ENCODE measurements around the gene ST6GALNAC1. TPM values are rescaled to one million over a fixed set of nuclear protein-coding genes. Genes with fewer than 3 reads are reported as not detected.

The ST6GALNAC1 gene
- total and polyA plus RNA-seq, 2 of the 13 experiments (the other 11 are each of a cell fraction or from before 2014, with no cell fraction given): not detected

DNA sequence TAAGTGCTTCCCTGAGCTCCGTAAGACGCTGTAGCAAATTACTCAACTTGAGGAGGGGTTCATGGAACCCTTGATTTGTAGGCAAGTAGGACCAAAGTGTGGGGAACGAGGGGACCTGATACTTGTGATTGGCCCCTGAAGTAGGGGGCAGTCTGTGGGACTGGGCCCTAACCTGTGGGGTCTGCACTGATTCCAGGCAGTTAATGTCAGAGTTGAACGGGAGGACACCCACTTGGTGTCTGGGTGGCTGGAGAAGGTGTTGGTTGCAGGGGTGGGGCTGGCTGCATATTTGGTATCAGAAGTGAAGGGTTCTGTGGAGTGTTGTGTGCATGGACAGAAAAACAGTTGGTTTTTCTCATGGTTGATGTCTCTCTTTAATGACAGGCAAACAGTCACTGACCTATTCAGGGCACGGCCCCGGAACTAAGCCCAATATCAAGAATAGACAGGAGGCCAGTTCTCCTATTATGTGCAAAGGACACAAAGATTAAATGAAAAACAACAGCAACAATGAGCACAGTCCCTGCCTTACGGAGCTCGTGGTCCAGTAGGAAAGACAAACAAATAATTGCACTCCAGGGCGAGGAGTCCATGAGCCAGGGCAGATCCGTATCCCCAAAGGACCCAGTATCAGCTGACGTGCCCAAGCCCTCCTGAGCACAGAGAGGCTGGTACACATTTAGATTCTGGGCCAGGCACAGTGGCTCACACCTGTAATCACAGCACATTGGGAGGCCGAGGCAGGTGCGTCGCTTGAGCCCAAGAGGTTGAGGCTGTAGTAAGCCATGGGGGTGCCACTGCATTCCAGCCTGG, 48.0 kb upstream of the ST6GALNAC1 start (continued):
- TF ChIP-seq MXI1 (IDR thresholded peaks at IDR 0.05; ENCODE audit: borderline replicate concordance, low read depth, low read length): no peak; the same call in 2 of the 3 replicates
- TF ChIP-seq ZNF572 (CRISPR knock-in tag; IDR thresholded peaks at IDR 0.05): no peak
- TF ChIP-seq ZMYM2 (CRISPR knock-in tag; IDR thresholded peaks at IDR 0.05): peak; percentile 63; the same call in 1 of the 2 replicates
- TF ChIP-seq IKZF4 (CRISPR knock-in tag; IDR thresholded peaks at IDR 0.05; ENCODE audit: borderline replicate concordance, low read depth, not compliant biosample characterization): no peak
- TF ChIP-seq RBFOX2 (IDR thresholded peaks at IDR 0.05; ENCODE audit: low read depth, low read length): no peak
- TF ChIP-seq ZNF710 (CRISPR knock-in tag; IDR thresholded peaks at IDR 0.05; ENCODE audit: borderline replicate concordance): peak; percentile 87; the same call in 1 of the 2 replicates
- peak; percentile 31; the same call in 1 of the 2 replicates for TF ChIP-seq FOXJ3 (CRISPR knock-in tag; IDR thresholded peaks at IDR 0.05; ENCODE audit: borderline replicate concordance)
- peak; percentile 97 for TF ChIP-seq SAP130 (CRISPR knock-in tag; IDR thresholded peaks at IDR 0.05; ENCODE audit: low read depth)
- TF ChIP-seq NONO (IDR thresholded peaks at IDR 0.05): no peak
- TF ChIP-seq NONO (CRISPR knock-in tag; conservative IDR thresholded peaks at IDR 0.05): peak; percentile 56
- TF ChIP-seq ZNF703 (CRISPR knock-in tag; IDR thresholded peaks at IDR 0.05; ENCODE audit: borderline replicate concordance): no peak
- TF ChIP-seq USF2 (IDR thresholded peaks at IDR 0.05; ENCODE audit: low read depth, low read length): no peak
- peak; percentile 47; the same call in 1 of the 2 replicates for TF ChIP-seq USF2 (CRISPR knock-in tag; IDR thresholded peaks at IDR 0.05; ENCODE audit: borderline replicate concordance)
- TF ChIP-seq PLRG1 (conservative IDR thresholded peaks at IDR 0.05): no peak
- TF ChIP-seq, protein P1, sequence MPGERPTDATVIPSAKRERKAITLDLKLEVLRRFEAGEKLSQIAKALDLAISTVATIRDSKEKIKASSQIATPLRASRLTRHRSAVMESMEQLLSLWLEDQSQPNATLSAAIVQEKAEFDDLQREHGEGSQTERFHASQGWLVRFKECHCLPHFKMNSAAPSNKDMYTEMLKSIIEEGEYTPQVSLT (CRISPR knock-in tag; IDR thresholded peaks at IDR 0.05; ENCODE audit: borderline replicate concordance, low read depth): no peak
- TF ChIP-seq ZSCAN12 (CRISPR knock-in tag; IDR thresholded peaks at IDR 0.05): no peak
- TF ChIP-seq CHD2 (IDR thresholded peaks at IDR 0.05; ENCODE audit: low read depth, low read length): no peak
- no peak for TF ChIP-seq ATRX (CRISPR knock-in tag; IDR thresholded peaks at IDR 0.05; ENCODE audit: borderline replicate concordance)
- no peak for TF ChIP-seq PCBP2 (optimal IDR thresholded peaks at IDR 0.05; ENCODE audit: low read depth, low read length, poor library complexity, severe bottlenecking)
- TF ChIP-seq ZNF225 (CRISPR knock-in tag; IDR thresholded peaks at IDR 0.05): no peak
- TF ChIP-seq ZSCAN9 (CRISPR knock-in tag; IDR thresholded peaks at IDR 0.05; ENCODE audit: borderline replicate concordance): 0 out of 2 replicates have a peak, but pooled peaks have one; percentile 49
- TF ChIP-seq, protein P2, sequence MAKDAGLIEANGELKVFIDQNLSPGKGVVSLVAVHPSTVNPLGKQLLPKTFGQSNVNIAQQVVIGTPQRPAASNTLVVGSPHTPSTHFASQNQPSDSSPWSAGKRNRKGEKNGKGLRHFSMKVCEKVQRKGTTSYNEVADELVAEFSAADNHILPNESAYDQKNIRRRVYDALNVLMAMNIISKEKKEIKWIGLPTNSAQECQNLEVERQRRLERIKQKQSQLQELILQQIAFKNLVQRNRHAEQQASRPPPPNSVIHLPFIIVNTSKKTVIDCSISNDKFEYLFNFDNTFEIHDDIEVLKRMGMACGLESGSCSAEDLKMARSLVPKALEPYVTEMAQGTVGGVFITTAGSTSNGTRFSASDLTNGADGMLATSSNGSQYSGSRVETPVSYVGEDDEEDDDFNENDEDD (CRISPR knock-in tag; IDR thresholded peaks at IDR 0.05; ENCODE audit: borderline replicate concordance): no peak

Measured in HepG2 (cell line).